NCI-H1436 treated with DMSO at 0.1 percent for 48 hours (cell line): Measurements from ENCODE around the gene LRRC56.

Experiments used
- DNase-seq: peaks from one replicate; lab custom pipeline; 2025; lab: John Stamatoyannopoulos, UW

Gene LRRC56

DNA sequence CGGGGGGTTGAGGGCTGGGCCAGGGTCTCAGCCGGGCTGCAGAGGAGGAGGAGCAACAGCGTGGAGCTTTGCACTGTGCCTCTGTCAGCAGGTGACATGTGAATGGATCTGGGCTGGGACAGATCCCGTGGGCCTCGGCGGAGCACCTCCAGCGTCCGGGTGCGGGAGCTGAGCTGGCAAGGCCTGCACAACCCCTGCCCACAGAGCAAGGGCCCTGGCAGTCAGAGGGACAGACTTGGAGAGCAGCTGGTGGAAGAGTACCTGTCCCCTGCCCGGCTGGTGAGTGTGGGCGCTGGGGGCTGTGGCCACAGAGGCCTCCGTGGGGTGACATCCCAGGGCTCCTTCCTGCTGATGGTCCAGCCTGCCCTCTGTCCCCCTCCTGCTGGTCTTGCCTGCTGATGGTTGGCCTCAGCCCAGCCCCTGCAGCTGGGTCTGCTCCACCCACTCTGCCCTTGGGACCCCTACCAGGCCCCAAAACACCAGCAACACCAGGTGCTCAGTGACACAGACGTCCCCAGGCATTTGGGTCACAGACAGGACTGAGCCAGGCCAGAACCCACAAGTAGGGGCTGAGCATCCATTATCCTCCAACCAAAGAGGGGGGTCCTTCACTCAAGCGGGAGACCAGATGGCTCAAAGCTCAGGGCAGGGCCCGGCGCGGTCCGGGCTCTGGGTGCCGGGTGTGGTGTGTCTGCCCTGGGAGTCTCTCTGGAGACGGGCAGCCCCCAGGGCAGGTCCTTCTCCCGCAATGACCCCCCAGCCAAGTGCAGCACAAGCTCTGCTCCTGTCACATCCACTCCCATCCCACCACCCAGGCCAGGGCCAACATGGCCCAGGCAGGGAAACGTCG lies 3.5 kb downstream of the LRRC56 start:
- DNase-seq: no peak

DNA sequence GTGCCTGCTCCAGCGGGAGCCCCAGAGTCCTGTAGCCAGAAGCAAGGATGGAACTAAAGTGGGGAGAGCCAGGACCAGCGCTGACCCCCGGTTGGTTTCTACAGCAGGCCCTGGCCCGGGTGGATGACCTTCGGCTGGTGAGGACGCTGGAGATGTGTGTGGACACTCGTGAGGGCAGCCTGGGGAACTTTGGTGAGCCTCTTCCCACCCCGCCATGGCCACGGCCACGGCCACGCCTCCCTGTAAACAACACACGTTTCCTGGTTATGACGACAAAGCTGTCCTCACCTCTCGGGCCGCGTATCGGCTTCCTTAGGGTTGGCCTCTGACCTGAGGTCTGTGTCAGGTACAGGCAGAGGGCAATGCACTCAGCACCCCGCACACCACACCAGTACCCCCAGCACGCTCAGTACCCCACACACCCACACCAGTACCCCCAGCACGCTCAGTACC lies 4.1 kb downstream of the LRRC56 start:
- no peak for DNase-seq

DNA sequence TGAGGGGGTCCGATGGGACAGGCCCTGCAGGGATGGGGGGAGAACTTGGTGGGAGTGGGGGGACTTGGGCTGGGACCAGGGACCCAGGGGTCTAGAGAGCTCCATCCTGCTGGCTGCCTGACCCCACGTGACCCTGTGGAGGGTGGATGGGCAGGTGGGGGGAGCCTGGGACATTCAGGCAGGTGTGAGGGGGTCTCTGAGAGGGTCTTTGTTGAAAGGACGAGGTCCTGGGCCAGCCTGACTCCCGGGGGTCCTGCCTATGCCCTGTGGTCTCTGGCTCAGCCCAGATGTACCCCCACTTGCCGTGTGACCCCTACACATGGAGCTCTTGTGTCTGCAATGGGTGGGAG lies 7.5 kb downstream of the LRRC56 start:
- no peak for DNase-seq

DNA sequence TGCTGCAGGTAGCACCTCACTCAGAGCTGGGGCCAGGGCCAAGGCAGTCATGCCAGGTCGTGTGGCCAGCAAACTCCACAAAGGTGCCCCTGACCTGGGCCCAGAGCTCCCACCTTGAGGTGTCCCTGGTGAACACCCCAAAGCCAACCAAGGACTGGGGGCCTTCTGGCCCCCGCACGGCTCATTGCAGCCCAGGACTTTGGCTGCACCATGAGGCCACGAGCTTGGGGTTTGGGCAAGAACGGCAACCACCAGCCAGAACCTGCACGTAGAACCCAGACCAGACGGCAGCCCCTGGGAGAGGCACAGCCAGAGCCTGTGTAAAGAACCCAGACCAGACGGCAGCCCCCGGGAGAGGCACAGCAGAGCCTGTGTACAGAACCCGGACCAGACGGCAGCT lies 7.8 kb downstream of the LRRC56 start:
- DNase-seq: no peak

DNA sequence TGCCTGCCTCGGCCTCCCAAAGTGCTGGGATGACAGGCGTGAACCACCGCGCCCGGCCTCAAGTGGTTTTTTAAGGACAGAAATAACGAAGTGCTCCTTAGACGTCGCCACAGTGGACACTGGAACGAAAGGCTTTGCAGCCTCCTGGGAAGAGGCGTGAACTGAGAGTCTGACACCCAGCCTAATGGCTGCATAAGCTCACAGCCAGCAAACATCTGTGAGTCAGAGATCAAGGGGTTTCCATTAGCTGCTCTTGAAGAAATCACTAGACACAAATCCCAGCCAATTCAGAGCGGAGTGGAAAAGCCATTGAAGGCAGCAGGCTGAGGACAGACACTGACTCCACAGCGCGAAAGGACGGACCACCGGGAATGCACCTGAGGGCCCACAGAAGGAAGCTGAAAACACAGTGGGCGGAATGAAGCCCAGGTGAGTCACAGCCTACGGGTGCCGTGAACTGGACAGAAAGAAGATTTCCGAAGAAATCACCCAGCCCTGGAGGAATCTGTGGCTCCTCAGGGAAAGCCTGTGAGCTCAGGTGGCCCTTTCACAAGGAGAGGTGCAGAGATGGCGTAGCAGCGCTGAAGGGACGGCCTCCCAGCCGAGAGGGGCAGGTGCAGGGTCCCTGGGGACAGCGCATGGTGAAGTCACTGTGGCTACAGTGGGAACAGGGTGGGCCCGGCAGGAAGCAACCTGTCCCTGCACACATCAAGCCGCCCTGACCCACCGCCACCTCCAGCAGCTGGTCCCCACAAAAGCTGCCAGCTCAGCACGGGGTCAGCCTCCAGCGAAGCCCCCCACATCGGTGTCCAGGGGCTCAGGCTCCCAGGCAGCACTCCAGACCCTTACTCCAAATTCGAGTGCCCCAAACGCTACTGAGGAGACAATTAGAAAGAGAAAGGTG lies 11.6 kb downstream of the LRRC56 start:
- peak; percentile 45 for DNase-seq

DNA sequence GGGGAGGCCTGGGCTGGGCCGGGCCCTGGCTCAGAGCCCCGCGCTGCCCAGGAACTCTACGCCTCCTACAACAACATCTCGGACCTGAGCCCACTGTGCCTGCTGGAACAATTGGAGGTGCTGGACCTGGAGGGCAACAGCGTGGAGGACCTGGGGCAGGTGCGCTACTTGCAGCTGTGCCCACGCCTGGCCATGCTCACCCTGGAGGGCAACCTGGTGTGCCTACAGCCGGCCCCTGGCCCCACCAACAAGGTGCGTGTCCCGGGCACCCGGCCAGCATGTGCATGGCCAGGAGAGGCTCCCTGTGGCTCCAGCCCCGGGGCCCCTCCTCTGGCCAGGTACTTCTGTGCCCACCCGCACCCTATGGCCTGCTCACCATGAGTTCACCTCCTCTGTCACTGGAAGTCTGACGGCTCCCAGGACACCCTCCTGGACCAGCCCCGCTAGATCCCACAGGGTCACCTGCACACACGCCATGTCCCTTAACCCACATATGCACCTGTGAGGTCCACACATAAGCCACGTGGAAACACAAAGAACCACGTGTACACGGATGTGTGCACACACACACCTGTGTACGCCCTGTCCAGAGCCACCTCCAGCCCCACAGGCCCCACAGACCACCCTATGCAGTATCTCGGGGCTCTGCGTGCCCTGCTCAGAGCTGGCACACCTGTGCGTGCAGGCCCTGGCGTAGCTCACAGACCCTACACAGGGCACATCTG lies 12.9 kb downstream of the LRRC56 start:
- no peak for DNase-seq

DNA sequence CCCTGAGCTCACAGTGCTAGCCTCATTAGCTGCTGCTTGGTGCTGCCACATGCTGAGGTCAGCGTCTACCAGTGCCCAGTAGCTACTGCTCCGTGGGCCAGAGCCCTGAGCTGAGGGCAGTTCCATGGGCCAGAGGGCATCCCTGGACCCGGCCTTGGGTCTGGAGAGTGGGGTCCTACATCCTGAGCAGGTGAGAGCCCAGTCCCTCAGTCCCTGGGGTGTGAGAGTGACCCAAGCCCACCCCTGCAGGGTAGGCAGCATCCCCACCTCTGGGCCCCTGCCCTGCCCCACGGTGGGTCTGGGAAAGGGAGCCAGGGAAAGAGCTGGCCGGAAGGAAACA lies 13.4 kb downstream of the LRRC56 start:
- DNase-seq: no peak

DNA sequence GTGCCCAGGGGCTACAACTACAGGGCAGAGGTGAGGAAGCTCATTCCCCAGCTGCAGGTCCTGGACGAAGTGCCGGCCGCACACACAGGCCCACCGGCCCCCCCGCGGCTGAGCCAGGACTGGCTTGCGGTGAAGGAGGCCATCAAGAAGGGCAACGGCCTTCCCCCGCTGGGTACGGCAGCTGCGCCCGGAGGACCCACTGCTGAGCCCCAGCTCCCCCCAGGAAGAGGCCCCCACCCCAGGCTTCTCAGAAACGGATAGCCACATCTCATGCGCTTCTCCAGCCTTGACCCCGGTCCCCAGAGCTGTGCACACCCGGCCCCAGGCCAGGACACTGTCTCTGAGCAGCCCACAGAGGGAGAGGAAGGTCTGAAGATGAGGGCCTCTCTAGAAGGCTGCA lies 13.8 kb downstream of the LRRC56 start:
- DNase-seq: no peak

DNA sequence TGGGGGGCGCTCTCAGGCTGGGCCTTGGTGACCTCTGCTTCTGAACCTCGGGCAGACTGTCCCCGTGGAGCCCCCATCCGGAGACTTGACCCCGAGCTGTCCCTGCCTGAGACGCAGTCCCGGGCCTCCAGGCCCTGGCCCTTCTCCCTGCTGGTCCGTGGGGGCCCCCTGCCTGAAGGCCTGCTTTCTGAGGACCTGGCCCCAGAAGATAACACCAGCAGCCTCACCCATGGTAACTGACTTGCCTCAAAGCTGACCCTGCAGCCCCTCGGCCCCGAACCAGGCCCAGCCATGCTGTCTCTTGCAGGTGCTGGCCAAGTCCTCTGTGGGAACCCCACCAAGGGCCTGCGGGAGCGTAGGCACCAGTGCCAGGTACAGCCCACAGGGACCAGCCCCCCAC lies 14.3 kb downstream of the LRRC56 start:
- no peak for DNase-seq

DNA sequence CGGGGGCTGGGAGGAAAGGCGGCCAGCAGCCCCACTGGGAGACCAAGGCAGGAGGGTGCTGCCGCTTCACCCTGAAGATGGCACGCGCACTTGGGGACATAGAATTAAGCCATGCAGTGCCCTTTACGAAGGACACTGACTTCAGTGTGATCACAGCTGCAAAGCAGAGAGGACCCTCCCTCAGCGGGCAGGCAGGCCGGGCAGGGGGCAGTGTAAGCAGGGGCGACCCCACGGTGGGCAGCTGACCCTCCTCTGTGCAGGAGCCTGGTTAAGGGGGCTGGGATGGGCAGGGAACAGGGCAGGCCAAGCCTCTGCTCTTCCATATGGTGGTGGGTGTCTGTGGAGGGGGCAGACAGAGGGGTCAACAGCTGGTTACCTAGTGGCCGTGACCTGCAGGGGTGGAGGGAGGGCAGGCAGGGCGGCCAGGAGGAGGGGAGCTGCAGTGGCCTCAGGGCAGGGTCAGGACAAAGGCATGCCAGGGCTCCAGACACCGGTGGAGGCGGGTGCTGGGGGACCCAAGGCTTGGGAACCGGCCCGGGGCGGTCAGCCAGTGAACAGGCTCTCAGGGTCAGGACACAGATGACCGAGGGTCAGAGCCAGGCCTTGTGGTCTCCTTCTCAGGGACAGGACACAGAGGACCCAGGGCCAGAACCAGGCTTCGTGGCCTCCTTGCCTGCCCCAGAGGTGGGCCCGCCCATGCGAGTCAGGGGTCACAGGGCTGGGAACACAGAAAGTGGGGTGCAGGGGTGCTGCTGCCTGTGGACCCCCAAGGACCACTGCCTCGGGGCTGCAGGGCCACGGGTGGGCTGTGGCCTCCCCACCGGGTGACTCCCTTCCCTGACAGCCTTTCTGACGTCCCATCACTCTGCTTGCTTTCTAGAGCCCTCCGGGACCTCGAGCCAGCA lies 16.0 kb downstream of the LRRC56 start:
- no peak for DNase-seq

DNA sequence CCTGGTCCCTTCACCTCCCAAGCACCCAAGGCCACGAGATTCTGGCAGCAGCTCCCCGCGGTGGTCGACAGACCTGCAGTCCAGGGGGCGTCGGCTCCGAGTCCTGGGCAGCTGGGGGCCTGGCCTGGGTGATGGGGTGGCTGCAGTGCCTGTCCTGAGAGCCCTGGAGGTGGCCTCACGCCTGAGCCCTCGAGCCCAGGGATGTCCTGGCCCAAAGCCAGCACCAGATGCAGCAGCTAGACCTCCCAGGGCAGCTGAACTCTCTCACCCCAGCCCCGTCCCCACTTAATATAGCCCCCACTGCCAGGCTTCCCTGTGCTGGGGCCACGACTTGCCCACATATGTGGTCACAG lies 16.6 kb downstream of the LRRC56 start:
- DNase-seq: no peak

DNA sequence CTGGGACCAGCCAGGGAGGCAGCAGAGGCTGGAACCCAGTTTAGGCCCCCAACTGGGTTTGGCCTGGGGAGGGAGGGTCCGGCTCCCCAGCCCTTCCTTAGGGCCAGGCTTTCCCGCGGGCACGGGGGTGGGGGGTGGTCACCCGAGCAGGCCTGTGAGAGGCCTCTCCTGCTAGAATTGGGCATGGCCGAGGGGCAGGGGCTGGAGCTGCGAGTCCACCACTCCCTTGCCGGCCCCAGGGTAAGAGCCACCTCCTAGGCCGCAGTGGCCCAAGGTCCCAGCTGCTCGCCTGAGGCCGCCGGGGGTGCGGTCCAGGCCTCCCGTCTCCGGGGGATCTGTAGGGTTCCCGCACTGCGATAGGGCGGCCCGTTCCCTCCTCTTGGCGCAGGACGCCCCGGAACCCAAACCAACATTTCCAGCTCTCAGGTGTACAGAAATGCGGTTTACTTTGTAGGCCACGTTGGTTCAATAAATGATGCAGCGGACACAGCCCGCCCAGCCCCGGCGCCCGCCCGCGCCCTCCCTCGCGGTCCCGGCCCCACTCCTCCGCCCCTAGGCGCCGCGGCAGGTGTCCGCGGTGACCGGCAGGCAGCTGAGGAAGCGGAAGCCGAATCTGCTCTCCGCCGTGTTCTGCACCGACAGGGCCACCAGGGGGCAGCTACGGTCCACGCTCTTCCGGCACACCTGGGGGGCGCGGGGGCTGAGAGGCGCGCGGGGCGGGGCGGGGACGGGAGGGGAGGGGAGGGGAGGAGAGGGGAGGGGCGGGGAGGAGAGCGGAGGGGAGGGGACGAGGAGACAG lies 17.3 kb downstream of the LRRC56 start:
- peak; percentile 48 for DNase-seq

DNA sequence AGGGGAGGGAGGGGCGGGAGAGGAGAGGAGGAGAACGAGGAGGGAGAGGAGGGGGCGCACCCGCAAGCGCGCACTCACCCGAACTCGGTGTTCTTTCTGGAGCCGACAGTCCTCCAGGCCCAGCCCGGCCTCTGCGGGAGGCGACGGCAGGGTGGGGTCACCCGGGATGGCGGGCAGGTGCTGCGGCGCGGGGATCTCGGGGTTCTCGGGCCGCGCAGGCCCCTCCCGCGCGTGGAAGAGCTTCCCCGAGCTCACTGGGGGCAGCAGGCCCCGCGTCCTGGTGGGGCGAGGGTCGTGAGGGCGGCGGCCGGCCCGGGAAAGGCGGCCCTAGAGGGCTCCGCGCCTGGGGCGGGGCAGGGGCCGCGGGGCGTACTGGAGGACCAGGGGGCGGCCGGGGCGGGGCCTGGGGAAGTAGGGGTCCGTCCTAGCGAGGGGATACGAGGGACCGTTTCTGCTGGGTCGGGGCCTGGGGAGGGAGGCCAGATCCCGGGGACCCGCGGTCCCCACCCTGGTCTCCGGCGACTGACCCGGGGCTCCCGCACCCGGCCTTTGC lies 18.0 kb downstream of the LRRC56 start:
- DNase-seq: no peak

DNA sequence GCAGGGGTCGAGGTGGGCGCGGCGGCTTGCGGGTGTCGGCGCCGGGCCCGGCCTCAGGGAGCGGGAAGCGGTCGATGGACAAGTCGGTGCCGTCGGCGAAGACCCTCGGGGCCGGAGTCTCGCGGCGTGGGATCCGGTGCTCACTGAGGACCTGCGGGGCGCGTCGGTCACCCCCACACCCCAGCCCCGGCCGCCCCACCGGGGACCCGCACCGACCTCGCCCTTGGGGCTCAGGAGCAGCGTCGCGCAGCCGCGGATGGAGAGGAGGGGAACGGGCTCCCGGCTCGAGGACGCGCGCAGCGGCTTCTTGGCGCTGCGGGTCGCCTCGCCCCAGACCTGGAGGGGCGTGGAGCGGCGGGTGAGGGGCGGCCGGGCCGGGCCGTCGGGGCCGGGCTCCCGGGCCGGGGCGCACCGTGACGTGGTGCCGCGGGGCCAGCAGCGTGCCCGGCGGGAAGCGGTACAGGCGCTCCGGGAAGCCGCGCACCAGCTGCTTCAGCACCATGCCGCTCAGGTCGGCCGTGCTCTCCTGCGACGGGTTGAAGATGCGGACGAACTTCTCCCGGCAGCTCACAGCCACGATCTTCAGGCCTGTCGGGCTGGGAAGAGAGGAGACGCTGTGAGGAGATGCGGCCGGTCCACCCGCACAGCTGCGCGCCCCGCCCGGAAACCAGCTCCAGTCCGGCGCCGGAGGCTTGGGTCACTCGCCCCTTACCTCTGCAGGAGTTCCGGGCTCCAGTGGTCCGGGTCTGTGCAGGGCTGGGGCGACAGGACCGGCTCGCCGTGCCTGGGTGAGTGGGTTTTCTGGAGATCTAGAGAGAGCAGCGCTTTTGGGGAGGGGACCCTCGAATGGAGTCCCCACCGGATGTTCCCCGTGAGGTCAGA lies 18.7 kb downstream of the LRRC56 start:
- no peak for DNase-seq

DNA sequence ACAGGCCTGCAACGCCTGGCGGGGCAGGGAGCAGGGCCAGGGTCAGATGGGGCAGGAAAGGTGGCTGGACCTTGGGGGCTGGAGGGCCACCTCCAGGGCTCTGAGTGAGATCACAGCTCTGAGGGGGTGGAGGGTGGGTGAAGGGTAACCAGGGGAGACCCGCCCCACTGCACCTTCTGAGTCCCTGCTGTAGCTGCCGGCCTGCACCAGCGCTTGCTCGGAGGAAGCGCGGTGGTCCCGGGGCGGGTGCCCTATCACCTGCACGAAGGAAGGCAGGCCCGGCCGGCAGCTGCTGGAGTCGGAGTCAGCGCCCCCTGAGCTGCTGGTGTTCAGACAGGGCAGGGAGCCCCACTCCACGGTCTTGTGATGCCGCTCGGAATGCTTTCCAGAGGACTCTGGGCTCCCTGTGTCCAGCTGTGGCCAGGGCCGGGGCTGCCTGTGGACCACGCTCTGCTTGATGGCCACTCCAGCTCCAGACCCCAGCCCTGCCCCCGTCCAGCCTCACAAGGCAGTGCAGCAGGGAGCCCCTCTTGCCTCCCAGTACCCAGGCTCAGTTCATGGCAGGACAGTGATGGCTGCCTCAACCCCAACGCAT lies 19.4 kb downstream of the LRRC56 start:
- no peak for DNase-seq

DNA sequence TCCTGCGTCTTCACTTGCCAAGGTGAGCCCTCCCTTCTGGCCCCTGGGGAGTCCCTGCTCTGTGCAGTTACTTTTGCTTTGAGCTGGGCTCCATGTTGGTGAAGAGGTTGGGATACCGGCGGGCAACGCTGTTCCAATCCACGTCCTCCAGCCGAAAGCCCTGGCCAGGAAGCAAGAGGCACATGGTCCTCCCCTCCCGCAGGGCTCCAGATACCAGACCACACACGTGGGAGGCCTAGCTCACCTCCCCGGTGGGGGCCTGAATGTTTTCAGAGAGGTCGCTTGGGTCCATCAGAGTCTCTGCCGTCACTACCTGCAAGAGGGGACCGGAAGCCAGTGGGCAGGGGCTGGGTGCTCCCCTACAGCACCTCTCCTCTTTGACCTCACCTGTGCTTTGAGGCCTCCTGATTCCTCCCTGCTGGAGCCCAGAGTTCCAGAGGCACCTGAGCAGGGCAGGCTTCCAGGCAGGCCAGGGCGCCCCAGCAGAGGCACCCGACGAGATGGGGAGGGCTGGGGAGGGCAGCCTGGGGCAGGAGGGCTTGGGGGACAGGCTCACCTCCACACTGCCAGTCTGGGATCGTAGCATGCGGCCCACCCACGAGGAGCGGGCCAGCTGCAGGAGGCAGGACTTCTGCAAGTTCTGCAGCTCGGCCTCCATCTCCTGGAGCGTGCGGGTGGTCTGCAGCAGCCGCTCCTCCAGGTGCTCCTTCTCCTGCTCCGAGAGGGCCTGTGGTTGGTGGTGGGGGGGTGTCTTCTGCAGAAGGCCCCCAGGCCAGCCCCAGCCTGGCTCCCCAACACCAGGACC lies 20.2 kb downstream of the LRRC56 start:
- no peak for DNase-seq

DNA sequence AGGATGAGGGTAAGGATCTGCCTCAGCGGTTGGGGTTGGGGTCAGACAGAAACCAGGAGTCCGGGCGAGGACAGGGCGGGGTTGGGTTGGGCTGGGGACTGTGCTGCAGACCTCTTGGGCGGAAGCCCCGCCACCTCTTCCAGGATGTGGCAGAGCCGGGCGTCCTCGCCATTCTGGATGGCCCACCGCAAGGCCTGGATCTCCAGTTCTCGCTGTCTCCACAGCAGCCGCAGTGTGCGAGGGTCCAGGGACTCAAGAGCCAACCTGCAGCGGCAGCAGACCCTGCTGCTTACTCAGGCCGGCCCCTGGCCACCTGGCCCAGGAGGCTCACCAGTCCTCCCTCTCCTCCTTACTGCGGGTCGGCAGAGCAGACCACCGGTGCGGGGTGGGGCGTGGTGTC lies 21.2 kb downstream of the LRRC56 start:
- no peak for DNase-seq

DNA sequence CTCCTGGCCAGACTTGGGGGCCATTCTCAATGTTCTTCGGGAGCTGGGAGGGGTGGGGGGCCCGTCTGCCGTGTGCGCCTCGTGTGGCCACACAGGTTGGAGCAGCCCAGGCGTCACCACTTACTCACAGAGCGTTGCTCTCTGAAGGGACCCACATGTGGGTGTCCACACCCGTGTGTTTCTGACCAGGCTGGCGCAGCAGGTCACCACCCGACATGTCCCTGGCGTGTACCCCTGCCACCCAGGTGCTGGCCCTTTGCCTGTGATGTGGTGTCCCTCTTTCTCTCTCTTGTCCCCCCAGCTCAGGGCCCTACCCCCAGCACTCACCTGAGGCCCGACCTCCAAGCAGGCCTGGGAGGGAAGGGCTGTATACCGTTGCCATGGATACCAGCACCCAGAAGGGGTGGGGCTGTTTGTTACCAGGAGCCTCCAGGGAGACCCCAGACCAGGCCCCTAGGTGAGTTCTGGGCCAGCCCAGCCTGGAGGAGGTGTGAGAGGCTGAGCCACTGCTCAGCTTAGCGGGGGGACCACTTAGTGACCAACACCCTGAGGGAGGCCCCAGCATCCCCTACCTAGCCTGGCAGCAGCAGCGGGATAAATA lies 21.8 kb downstream of the LRRC56 start:
- no peak for DNase-seq
